ENCODE results near the gene OR2A14. TPM values are rescaled to one million over a fixed set of nuclear protein-coding genes. Genes with fewer than 3 reads are reported as not detected.

OR2A14 gene
- total RNA-seq, 1 donor from 2014 or later: not detected

DNA sequence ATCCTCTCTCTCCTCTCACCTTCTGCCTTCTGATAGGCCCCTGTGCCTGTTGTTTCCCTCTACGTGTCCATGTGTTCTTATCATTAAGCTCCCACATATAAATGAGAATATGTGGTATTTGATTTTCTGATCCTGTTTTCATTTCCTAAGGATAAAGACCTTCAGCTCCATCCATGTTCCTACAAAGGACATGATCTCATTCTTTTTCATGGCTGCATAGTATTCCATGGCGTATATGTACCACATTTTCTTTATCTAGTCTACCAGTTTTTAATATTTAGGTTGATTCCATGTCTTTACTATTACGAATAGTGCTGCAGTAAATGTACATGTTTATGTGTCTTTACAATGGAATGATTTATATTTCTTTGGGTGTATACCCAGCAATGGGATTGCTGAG, 32.3 kb upstream of the OR2A14 start:
- Histone ChIP-seq H3K4me3 (ENCODE audit: low read depth, low read length) (no peak overlapping the region), H3K27me3 (ENCODE audit: control insufficient read depth, insufficient read depth, low read length) (no peaks in the 10 kb centered on the region), H3K36me3 (ENCODE audit: control insufficient read depth, insufficient read depth, low read length) (no peaks in the 10 kb centered on the region)
- TF ChIP-seq, protein P1, sequence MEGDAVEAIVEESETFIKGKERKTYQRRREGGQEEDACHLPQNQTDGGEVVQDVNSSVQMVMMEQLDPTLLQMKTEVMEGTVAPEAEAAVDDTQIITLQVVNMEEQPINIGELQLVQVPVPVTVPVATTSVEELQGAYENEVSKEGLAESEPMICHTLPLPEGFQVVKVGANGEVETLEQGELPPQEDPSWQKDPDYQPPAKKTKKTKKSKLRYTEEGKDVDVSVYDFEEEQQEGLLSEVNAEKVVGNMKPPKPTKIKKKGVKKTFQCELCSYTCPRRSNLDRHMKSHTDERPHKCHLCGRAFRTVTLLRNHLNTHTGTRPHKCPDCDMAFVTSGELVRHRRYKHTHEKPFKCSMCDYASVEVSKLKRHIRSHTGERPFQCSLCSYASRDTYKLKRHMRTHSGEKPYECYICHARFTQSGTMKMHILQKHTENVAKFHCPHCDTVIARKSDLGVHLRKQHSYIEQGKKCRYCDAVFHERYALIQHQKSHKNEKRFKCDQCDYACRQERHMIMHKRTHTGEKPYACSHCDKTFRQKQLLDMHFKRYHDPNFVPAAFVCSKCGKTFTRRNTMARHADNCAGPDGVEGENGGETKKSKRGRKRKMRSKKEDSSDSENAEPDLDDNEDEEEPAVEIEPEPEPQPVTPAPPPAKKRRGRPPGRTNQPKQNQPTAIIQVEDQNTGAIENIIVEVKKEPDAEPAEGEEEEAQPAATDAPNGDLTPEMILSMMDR (IDR thresholded peaks at IDR 0.05; ENCODE audit: insufficient read depth, low read length, severe bottlenecking): no peak
- FAIRE-seq (no peak), DNase-seq (ENCODE audit: low read depth) (no peak)

DNA sequence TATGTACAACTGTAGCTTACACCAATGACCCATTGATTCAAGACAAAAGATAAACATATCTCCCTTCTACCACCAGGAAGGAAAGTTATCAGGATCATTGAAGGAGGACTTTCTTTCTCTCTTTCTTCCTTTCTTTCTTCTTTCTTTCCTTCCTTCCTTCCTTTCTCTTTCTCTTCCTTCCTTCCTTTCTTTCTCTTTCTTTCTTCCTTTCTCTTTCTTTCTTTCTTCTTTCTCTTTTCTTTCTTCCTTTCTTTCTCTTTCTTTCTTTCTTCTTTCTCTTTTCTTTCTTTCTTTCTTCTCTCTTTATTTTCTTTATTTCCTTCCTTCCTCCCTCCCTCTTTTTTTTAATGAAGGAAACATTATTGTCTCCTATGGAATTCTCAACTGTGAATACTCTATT, 24.2 kb upstream of the OR2A14 start:
- TF ChIP-seq, protein P1 (IDR thresholded peaks at IDR 0.05; ENCODE audit: insufficient read depth, low read length, severe bottlenecking): no peak
- no peak overlapping the region for H3K4me3 ChIP-seq (ENCODE audit: low read depth, low read length)
- no peaks in the 10 kb centered on the region for H3K27me3 ChIP-seq (ENCODE audit: control insufficient read depth, insufficient read depth, low read length)
- DNase-seq (ENCODE audit: low read depth) (no peak), FAIRE-seq (no peak)
- no peaks in the 10 kb centered on the region for H3K36me3 ChIP-seq (ENCODE audit: control insufficient read depth, insufficient read depth, low read length)

DNA sequence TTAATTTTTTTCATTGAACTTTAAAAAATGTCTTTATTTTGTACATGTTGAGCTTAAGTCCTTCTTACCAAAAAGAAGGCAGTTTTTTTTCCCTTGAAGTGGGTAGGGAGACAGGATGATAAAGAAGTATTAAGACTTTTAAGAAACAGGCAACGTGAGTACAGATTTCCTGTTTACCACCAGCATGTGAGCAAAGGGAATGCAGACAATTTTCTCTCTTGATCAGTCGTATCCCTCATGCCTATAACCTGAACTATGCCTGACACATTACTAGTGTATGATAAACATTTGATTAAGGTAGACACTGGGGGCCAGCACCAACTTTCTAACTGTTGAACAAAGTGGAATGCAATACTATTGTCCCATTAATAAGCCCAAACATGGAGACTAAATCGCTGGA, 22.4 kb upstream of the OR2A14 start:
- TF ChIP-seq, protein P1 (IDR thresholded peaks at IDR 0.05; ENCODE audit: insufficient read depth, low read length, severe bottlenecking): no peak
- FAIRE-seq: no peak

DNA sequence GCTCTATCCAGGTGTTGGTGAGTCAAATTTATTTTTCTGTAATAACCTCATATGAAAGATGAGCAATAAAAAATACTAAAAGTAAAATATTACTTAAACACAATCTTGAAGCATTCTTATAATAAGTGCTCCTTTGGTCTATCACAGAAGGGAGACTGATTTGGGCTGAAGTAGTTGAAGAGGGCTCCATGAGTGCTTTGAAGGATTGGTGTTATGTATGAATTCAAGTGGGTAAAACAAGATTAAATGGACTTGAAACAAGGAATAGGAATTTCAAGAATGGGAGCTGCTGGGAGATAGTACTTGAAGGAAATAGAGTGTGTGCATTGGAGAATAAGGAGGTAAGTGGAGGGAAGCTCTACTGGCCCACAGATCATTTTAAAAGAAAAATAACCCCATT, 20.9 kb upstream of the OR2A14 start:
- no peak for FAIRE-seq

More for the DNA sequence above, 22.4 kb upstream of the OR2A14 start:
- H3K27me3 ChIP-seq (ENCODE audit: control insufficient read depth, insufficient read depth, low read length): no peaks in the 10 kb centered on the region
- no peak overlapping the region for H3K4me3 ChIP-seq (ENCODE audit: low read depth, low read length)
- no peak for DNase-seq (ENCODE audit: low read depth)
- no peaks in the 10 kb centered on the region for H3K36me3 ChIP-seq (ENCODE audit: control insufficient read depth, insufficient read depth, low read length)

DNA sequence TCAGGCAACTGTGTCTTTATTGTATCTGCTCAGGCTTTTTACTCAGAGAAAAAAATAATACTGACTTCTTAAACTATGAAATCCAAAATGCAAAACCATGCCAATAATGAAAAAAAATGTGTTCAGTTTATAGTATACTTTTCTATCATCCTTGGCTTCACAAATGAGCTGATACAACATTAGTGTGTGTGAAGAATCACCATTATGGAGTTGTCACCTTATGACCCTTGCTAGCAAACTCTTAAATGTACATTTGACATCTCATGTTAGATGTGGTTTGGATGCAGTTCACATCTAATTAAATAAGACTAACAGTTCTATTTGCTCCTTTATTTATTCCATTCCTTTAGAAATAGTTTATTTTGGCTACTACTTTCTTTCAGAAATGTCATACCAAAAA, 17.8 kb upstream of the OR2A14 start:
- no peaks in the 10 kb centered on the region for H3K36me3 ChIP-seq (ENCODE audit: control insufficient read depth, insufficient read depth, low read length)
- DNase-seq (ENCODE audit: low read depth) (no peak), FAIRE-seq (no peak)
- H3K27me3 ChIP-seq (ENCODE audit: control insufficient read depth, insufficient read depth, low read length): no peaks in the 10 kb centered on the region
- TF ChIP-seq, protein P1 (IDR thresholded peaks at IDR 0.05; ENCODE audit: insufficient read depth, low read length, severe bottlenecking): no peak
- H3K4me3 ChIP-seq (ENCODE audit: low read depth, low read length): no peak overlapping the region

More for the DNA sequence above, 20.9 kb upstream of the OR2A14 start:
- no peak for DNase-seq (ENCODE audit: low read depth)
- H3K4me3 ChIP-seq (ENCODE audit: low read depth, low read length): no peak overlapping the region
- TF ChIP-seq, protein P1 (IDR thresholded peaks at IDR 0.05; ENCODE audit: insufficient read depth, low read length, severe bottlenecking): no peak
- H3K36me3 ChIP-seq (ENCODE audit: control insufficient read depth, insufficient read depth, low read length): no peaks in the 10 kb centered on the region
- no peaks in the 10 kb centered on the region for H3K27me3 ChIP-seq (ENCODE audit: control insufficient read depth, insufficient read depth, low read length)

DNA sequence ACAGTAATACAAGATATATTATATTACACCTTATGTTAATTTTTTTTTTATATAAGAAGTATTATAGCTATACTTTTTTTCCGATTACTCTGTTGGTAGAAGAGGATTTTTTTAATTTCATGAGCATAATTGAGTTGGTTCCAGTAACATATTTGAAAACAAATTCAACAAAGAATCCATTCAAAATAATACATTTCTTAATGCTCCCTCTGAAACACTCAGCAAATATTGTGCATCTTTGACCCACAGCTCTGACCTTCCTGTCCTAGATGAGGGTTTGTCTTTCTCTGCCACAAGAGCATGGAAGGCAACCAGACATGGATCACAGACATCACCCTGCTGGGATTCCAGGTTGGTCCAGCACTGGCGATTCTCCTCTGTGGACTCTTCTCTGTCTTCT, 13.7 kb upstream of the OR2A14 start, which contains the start of gene OR2A2:
OR2A2 (plus strand) TSS at position 301 of the 400 bp plus-strand sequence; CDS start at position 301, 0 bp downstream.
- Histone ChIP-seq H3K27me3 (ENCODE audit: control insufficient read depth, insufficient read depth, low read length) (no peaks in the 10 kb centered on the region), H3K36me3 (ENCODE audit: control insufficient read depth, insufficient read depth, low read length) (no peaks in the 10 kb centered on the region), H3K4me3 (ENCODE audit: low read depth, low read length) (no peak within 1 kb of the TSS)
- no peak for FAIRE-seq
- TF ChIP-seq, protein P1 (IDR thresholded peaks at IDR 0.05; ENCODE audit: insufficient read depth, low read length, severe bottlenecking): no peak
- no peak for DNase-seq (ENCODE audit: low read depth)
